GM19238 (cell line): ENCODE results near the gene AP5B1.

ENCODE experiments used
- DNase-seq: peaks from one replicate; pipeline ENCODE4 v3.0.0; 2011; ENCODE audit warnings: low spot score; ENCODE audit not compliant: insufficient read length

The AP5B1 gene

GRCh38 chr11:65780770-65781151 is at the start of gene AP5B1:
Gene AP5B1 (minus strand): TSS chr11:65780976. CDS start chr11:65780591, 385 bp downstream.
- peak; percentile 90 for DNase-seq

GRCh38 chr11:65829459-65829858 is 48.7 kb upstream of the AP5B1 start:
- no peak for DNase-seq

- no peak for DNase-seq
These were observed 46.4 kb upstream of the AP5B1 start for GRCh38 chr11:65826984-65827735.

GRCh38 chr11:65822776-65823528 is 42.2 kb upstream of the AP5B1 start:
- no peak for DNase-seq

GRCh38 chr11:65821107-65821506 is 40.3 kb upstream of the AP5B1 start:
- DNase-seq: no peak

GRCh38 chr11:65817835-65818680 is 37.3 kb upstream of the AP5B1 start:
- DNase-seq: peak; percentile 91

- no peak for DNase-seq
These were observed 36.6 kb upstream of the AP5B1 start for GRCh38 chr11:65817312-65817834.

GRCh38 chr11:65816696-65817095 is 35.9 kb upstream of the AP5B1 start:
- no peak for DNase-seq

GRCh38 chr11:65814986-65815565 is 34.3 kb upstream of the AP5B1 start:
- no peak for DNase-seq

- DNase-seq: no peak
These were observed 33.6 kb upstream of the AP5B1 start for GRCh38 chr11:65814131-65814985.

- no peak for DNase-seq
These were observed 31.1 kb upstream of the AP5B1 start for GRCh38 chr11:65811764-65812475.

- no peak for DNase-seq
These were observed 29.5 kb upstream of the AP5B1 start for GRCh38 chr11:65810046-65810868.

GRCh38 chr11:65809496-65809895 is 28.7 kb upstream of the AP5B1 start:
- DNase-seq: no peak

- DNase-seq: no peak
These were observed 28.1 kb upstream of the AP5B1 start for GRCh38 chr11:65808744-65809341.

GRCh38 chr11:65806979-65807378 is 26.2 kb upstream of the AP5B1 start:
- no peak for DNase-seq

GRCh38 chr11:65803797-65804492 is 23.2 kb upstream of the AP5B1 start:
- DNase-seq: no peak

GRCh38 chr11:65802841-65803240 is 22.1 kb upstream of the AP5B1 start:
- DNase-seq: no peak
